ENCODE measurements around the gene BBLN.

The BBLN gene

DNA sequence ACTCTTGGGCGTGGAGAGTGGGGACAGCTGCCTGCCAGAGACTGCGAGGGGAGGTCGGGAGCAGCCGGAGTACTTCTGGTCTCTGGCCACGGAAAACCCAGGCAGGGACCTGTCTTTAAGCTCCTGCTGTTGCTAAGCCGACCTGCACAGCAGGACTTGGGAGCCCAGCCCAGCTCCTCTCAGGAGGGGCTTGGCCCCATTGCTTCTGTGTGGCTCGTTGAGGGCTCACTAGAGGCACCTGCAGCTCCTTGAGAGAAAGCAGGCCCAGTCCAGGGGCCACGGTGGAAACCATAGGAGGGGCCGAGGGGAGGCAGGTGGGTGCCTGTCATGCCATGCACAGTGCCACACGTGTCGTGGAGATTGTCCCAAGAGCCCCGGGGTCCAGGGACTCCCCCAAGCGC is 14.1 kb upstream of the BBLN start:
- Histone ChIP-seq H3K36me3 (no peaks in the 10 kb centered on the region), H3K9me3 (no peaks in the 10 kb centered on the region), H3K4me3 (no peak overlapping the region), H4K20me1 (no peaks in the 10 kb centered on the region), H3K27me3 (no peaks in the 10 kb centered on the region), H3K4me1 (peaks cover 32% of the 10 kb centered on the region), H3K27ac (no peak overlapping the region), H3K9ac (no peak overlapping the region), H3K4me2 (peak overlapping the region; percentile 71)
- no peak for TF ChIP-seq Cebpa-rat (IDR thresholded peaks at IDR 0.05)

DNA sequence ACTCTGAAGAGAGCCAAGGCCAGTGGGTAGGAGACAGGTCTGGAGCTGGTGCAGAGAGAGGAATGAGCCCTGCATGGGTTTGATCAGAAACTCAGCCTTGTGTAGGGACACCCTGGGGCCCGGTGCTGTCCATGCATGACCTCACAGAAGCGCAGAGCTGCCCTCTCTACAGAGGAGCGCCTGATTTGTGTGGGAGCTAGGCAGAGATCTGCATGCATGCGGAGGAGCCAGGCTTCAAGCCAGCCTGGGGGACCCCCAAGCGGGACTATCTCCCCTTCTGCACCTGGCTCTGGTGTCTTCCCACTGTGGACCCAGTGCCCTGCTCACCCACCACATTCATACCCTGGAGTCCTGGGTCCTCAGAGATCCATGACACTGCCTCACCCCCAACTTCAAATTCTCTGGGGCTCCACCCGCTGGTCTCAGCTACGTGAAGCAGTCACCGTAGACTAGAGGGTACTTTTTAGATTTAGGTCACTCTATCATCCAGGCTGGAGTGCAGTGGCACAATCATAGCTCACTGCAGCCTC is 13.4 kb upstream of the BBLN start:
- H3K9me3 ChIP-seq, result no peaks in the 10 kb centered on the region
- H3K4me1 ChIP-seq, result peaks cover 32% of the 10 kb centered on the region
- no peaks in the 10 kb centered on the region for H3K36me3 ChIP-seq
- no peak for TF ChIP-seq Cebpa-rat (IDR thresholded peaks at IDR 0.05)
- H3K27me3 ChIP-seq, result no peaks in the 10 kb centered on the region
- H3K27ac ChIP-seq, result no peak overlapping the region
- H4K20me1 ChIP-seq, result no peaks in the 10 kb centered on the region
- no peak overlapping the region for H3K4me3 ChIP-seq
- H3K4me2 ChIP-seq, result peak overlapping the region; percentile 71
- no peak overlapping the region for H3K9ac ChIP-seq

DNA sequence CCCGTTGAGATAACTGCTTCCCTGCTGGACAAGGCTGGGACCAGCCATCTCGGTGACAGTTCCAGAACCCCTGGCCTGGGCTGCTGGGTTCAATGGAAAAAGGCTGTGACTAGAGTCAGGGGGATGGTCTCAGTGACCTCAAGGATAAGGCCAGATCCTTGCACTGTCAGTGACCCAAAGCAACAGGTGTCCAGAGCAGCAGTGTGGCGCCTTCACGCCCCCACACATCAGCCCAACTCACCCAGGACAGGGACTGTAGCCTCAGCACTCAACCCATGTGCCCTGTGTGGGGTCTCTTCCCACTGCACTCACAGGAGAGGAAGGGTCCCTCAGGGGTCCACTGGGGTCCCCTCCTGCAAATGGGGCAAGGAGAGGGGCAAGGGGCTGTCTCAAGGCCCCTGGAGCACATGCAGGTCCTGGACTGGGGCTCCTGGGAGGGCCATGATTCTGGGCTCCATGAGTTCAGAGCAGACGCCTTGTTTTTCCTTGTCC is 11.5 kb upstream of the BBLN start:
- no peak overlapping the region for H3K9ac ChIP-seq
- H3K27ac ChIP-seq, result no peak overlapping the region
- no peak for TF ChIP-seq Cebpa-rat (IDR thresholded peaks at IDR 0.05)

DNA sequence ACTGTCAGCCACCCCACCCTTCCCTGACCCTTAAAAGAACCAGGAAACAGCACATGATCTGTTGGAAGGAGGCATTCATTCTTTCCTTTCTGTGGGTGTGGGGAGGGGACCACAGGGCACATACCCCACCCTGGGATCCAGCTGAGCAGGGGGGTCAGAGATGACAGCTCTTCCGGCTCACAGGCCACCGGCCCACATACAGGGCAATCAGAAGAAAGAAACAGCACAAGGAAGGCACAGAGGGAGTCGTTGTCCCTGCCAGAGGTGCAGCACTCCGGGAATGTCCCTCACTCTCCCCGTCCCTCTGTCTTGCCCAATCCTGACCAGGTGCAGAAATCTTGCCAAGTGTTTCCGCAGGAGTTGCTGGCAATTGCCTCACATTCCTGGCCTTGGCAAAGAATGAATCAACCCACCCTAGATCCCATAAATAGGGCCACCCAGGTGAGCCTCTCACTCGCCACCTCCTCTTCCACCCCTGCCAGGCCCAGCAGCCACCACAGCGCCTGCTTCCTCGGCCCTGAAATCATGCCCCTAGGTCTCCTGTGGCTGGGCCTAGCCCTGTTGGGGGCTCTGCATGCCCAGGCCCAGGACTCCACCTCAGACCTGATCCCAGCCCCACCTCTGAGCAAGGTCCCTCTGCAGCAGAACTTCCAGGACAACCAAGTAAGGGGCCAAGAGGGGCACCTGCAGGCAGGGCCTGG is 10.9 kb upstream of the BBLN start, which contains the start of gene LCN2:
TSS of gene LCN2 (plus strand) at position 453 of the 701 bp plus-strand sequence. CDS start at position 526, 73 bp downstream.
- TF ChIP-seq Cebpa-rat (IDR thresholded peaks at IDR 0.05), result no peak
- H3K27ac ChIP-seq, result no peak within 1 kb of the TSS
- H3K9me3 ChIP-seq, result no peaks in the 10 kb centered on the region
- H3K27me3 ChIP-seq, result no peaks in the 10 kb centered on the region
- peaks cover 24% of the 10 kb centered on the region for H3K4me1 ChIP-seq
- no peaks in the 10 kb centered on the region for H3K36me3 ChIP-seq
- H3K9ac ChIP-seq, result no peak within 1 kb of the TSS
- H3K4me2 ChIP-seq, result no peak within 1 kb of the TSS
- H3K4me3 ChIP-seq, result no peak within 1 kb of the TSS
- H4K20me1 ChIP-seq, result no peaks in the 10 kb centered on the region

More for the DNA sequence above, 11.5 kb upstream of the BBLN start:
- Histone ChIP-seq H3K4me1 (peaks cover 24% of the 10 kb centered on the region), H3K27me3 (no peaks in the 10 kb centered on the region), H4K20me1 (no peaks in the 10 kb centered on the region), H3K4me2 (no peak overlapping the region), H3K9me3 (no peaks in the 10 kb centered on the region), H3K4me3 (no peak overlapping the region), H3K36me3 (no peaks in the 10 kb centered on the region)

DNA sequence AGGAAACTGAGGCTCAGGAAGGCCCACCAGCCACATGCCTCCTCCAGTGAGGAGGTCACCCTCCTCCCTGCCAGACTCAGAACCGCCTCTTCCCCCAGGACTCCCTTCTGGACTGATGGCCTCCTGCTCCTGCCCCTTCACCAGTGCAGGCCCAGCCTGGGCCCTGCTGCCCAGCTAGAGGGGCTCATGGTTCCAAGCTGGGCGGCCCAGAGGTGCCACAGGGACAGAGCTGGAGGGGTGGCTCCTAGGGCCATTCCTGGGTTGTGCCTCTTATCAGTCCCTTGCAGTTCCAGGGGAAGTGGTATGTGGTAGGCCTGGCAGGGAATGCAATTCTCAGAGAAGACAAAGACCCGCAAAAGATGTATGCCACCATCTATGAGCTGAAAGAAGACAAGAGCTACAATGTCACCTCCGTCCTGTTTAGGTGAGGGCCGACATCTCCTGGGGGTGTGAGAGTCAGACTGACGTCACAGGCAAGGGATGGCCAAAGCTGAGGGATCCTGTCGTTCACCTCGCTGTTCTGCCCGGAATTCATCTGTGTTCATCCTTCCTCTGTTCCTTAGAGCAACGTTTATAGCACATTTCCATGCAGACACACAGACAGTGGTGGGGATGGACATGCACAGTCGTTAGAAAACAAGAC is 10.0 kb upstream of the BBLN start:
- no peak overlapping the region for H3K4me2 ChIP-seq
- H3K4me1 ChIP-seq, result peaks cover 20% of the 10 kb centered on the region
- H4K20me1 ChIP-seq, result no peaks in the 10 kb centered on the region
- no peaks in the 10 kb centered on the region for H3K36me3 ChIP-seq
- no peaks in the 10 kb centered on the region for H3K9me3 ChIP-seq
- H3K27me3 ChIP-seq, result no peaks in the 10 kb centered on the region
- no peak overlapping the region for H3K27ac ChIP-seq
- no peak overlapping the region for H3K9ac ChIP-seq
- no peak overlapping the region for H3K4me3 ChIP-seq
- no peak for TF ChIP-seq Cebpa-rat (IDR thresholded peaks at IDR 0.05)

DNA sequence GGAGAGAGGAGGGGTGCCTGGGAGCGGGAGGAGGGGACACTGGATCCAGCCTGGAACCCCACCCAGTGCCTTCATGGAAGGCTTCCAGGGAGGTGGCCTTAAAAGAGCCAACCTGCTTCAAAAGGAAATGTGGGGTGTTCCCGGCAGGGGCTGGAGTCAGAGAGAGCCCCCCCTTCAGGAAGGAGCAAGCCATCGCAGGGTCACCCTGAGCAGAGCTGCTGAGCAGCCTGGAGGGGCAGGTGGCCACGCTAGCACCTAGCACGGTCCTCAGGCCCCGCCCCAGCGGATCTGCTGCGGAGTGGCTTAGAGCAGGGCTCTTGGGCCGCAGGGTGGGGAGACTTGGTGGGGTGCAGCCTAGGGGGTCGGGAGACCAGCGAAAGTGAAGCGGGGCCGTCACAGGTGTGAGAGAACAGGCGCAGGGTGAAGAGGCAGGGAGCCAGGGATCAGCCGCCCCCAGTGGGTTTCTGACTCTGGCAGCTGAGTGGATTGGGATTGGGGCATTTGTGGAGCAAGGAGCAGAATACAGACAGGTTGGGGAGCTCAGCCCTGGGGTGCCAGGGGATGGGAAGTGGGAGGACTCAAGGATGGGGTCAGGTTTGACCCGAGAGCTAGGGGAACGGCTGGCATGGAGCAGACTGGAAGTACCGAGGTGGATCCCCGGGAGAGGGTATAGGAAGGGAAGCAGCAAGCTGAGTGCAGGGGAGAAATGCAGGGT is 9.3 kb upstream of the BBLN start:
- H3K9me3 ChIP-seq, result no peaks in the 10 kb centered on the region
- no peak overlapping the region for H3K27ac ChIP-seq
- no peak overlapping the region for H3K9ac ChIP-seq
- H3K27me3 ChIP-seq, result no peaks in the 10 kb centered on the region
- no peak for TF ChIP-seq Cebpa-rat (IDR thresholded peaks at IDR 0.05)
- H3K4me3 ChIP-seq, result no peak overlapping the region
- H3K4me1 ChIP-seq, result peaks cover 14% of the 10 kb centered on the region
- H4K20me1 ChIP-seq, result no peaks in the 10 kb centered on the region
- no peak overlapping the region for H3K4me2 ChIP-seq
- no peaks in the 10 kb centered on the region for H3K36me3 ChIP-seq

DNA sequence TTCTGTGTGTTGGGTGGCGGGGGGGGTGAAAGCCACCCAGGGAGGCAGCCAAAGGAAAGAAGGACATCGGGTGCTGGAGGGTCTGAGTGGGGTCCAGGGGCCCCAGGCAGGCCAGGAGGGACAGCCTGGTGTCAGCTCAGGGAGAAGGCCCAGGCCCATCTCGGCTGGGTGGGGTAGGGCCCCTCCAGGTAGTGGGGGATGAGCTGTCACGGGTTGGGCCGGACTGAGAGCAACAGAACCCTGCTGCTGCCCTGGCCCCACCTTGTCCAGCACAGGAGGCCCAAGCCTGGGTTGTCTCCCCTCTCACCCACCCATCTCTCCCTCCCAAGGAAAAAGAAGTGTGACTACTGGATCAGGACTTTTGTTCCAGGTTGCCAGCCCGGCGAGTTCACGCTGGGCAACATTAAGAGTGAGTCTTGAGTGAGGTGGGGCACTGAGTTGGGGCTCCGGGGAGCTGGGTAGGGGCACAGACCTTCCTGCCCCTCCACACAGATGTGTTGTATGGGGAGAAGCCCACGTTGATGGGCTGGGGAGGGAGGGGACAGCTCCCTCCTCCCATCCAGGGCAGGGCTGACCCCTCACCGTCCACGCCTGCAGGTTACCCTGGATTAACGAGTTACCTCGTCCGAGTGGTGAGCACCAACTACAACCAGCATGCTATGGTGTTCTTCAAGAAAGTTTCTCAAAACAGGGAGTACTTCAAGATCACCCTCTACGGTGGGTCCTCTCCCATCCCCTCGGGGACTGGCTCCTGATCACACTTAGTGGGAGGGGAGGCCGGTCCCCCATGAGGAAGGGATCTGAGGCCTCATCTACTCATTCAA is 8.5 kb upstream of the BBLN start:
- Histone ChIP-seq H3K9ac (no peak overlapping the region), H3K4me1 (peaks cover 6% of the 10 kb centered on the region), H3K27ac (no peak overlapping the region), H3K4me2 (no peak overlapping the region), H3K9me3 (no peaks in the 10 kb centered on the region), H3K4me3 (no peak overlapping the region), H3K27me3 (no peaks in the 10 kb centered on the region), H4K20me1 (no peaks in the 10 kb centered on the region), H3K36me3 (no peaks in the 10 kb centered on the region)
- no peak for TF ChIP-seq Cebpa-rat (IDR thresholded peaks at IDR 0.05)

DNA sequence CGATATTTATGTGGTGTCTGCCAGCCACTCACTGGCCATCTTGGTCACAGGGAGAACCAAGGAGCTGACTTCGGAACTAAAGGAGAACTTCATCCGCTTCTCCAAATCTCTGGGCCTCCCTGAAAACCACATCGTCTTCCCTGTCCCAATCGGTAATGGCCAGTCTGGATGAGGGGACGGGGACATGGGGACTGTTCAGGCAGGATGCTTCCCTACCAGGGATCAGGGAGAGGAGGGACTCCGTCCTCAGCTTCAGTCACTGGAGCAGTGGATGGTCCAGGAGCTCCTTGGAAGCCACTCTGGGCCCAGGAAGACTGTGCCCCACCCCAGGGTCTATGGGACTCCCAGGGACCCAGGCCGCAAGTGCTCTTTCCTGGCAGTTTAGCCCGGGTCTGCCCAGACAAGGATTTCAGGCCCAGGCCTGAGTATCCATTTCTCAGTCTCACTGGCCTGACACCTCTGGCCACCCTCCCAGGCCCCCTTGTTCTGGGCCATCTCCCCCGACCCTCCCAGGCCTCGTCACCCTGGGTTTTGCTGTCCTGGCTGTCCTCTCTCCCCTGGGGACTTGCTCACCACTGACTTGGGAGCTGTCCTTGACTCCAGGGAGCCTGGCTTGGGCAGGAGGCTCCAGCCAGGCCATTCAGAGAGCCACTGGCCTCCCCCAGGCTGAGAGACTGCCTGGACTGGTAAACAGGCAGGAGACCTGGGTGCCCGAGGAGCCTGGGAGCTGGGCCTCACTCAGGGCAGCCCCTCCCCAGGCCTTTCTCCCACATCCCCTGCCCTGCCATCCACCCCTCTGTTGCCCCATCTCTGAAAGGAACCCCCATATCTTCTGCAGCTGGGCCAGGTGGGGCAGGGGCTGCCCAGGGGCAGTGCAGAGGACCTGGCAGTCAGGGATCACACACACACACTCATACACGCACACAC is 7.7 kb upstream of the BBLN start:
- Histone ChIP-seq H3K4me3 (no peak overlapping the region), H3K36me3 (no peaks in the 10 kb centered on the region), H4K20me1 (no peaks in the 10 kb centered on the region), H3K9me3 (no peaks in the 10 kb centered on the region), H3K27ac (no peak overlapping the region), H3K27me3 (no peaks in the 10 kb centered on the region), H3K4me2 (no peak overlapping the region), H3K9ac (no peak overlapping the region), H3K4me1 (no peaks in the 10 kb centered on the region)
- no peak for TF ChIP-seq Cebpa-rat (IDR thresholded peaks at IDR 0.05)

All from BLaER1 (cell line).